ENCODE measurements around the gene ALX4.

- TF ChIP-seq POLR2AphosphoS5 (IDR thresholded peaks at IDR 0.05) (no peak), CTCF (IDR thresholded peaks at IDR 0.05) (no peak), POLR2A (IDR thresholded peaks at IDR 0.05) (no peak), EP300 (IDR thresholded peaks at IDR 0.05) (no peak)
Measured at GRCh38 chr11:44263738-44264437, 46.1 kb downstream of the ALX4 start.

Data from suprapubic skin (tissue), 4 donors.